Kidney (tissue), 14 donors: ENCODE results near the gene RWDD4. TPM values are rescaled to one million over a fixed set of nuclear protein-coding genes. Genes with fewer than 3 reads are reported as not detected.

Experiments used
- DNase-seq, 5 donors: peaks; one replicate each; pipeline ENCODE4 v3.0.0-alpha.2; 2013 to 2020
- FAIRE-seq: peaks from 2 replicates; lab custom pipeline; 2012; peaks lifted over from hg19 to GRCh38; lab: Jason Lieb, UNC
- H3K27ac ChIP-seq, 2 donors: one replicate each; pipeline ENCODE4 v1.7.0; 2013; ENCODE audit warnings: low read depth in 2 of 2, low read length in 2 of 2, inconsistent platforms in 1 of 2
- H3K27me3 ChIP-seq: one replicate; pipeline ENCODE4 v1.7.1; 2013; ENCODE audit warnings: low read length, inconsistent platforms; ENCODE audit not compliant: control insufficient read depth, insufficient read depth
- H3K36me3 ChIP-seq, 3 donors: one replicate each; pipeline versions ENCODE4 v1.7.0 to v1.7.1; 2013; ENCODE audit warnings: low read length in 3 of 3, control low read depth in 1 of 3, inconsistent platforms in 1 of 3; ENCODE audit not compliant: insufficient read depth in 3 of 3, control insufficient read depth in 2 of 3
- H3K4me1 ChIP-seq, 3 donors: one replicate each; pipeline versions ENCODE4 v1.7.0 to v1.7.1; 2013; ENCODE audit warnings: low read length in 3 of 3, inconsistent platforms in 1 of 3, low read depth in 1 of 3; ENCODE audit not compliant: control insufficient read depth in 2 of 3, insufficient read depth in 2 of 3
- H3K4me3 ChIP-seq, 3 donors: one replicate each; pipeline versions ENCODE4 v1.7.0 to v1.8.1; 2013; ENCODE audit warnings: low read length in 3 of 3, control low read depth in 1 of 3, inconsistent platforms in 1 of 3
- H3K9ac ChIP-seq, 3 donors: one replicate each; pipeline versions ENCODE4 v1.7.0 to v1.7.1; 2013; ENCODE audit warnings: low read length in 3 of 3, control low read depth in 1 of 3, inconsistent platforms in 1 of 3
- H3K9me3 ChIP-seq, 3 donors: one replicate each; pipeline versions ENCODE4 v1.7.0 to v1.7.1; 2013; ENCODE audit warnings: low read length in 3 of 3, control low read depth in 1 of 3, inconsistent platforms in 1 of 3; ENCODE audit not compliant: control insufficient read depth in 2 of 3, insufficient read depth in 1 of 3
- CTCF ChIP-seq: IDR thresholded peaks from 3 replicates; pipeline ENCODE4 v1.5.1; 2012; ENCODE audit warnings: mild to moderate bottlenecking, moderate library complexity, borderline replicate concordance; ENCODE audit not compliant: insufficient read depth; ENCODE audit errors: extremely low read depth
- intact Hi-C: fragments of 100-400 bp; cut with DNase I; formaldehyde crosslinking; loops from one replicate; pipeline ENCODE4 v1.11.1; 2022
- polyA plus RNA-seq: library from polyadenylated mRNA; stranded (reverse); fragments of 350-450 nt; fragmentation: Illumina TruSeq; extraction: RNeasy Lipid Tissue Mini Kit (QIAGEN cat#74804); gene quantifications from one replicate; pipeline ENCODE4 v1.2.3, GENCODE V29; 2014; ENCODE audit warnings: low read depth, low replicate concordance; ENCODE audit not compliant: insufficient read depth
- total RNA-seq: library from RNA; stranded (reverse); fragmentation: NEBNext Ultra II Directional; extraction: Animal tissue kit (Norgen Biotek cat#: 25700); gene quantifications from one replicate; pipeline ENCODE4 v1.2.1, GENCODE V29; 2021
- donor health status: control.
- donor health status: control.
- donor health status: control.
- donor health status: control.
- donor health status: control.
- donor health status: DM: yes; HTN: yes; CAD: no.
- donor health status: Normal renal cell carcinoma (clear cell type).

The RWDD4 gene
- total and polyA plus RNA-seq, 2 donors from 2014 or later, result 17.7 to 19.1 TPM

DNA sequence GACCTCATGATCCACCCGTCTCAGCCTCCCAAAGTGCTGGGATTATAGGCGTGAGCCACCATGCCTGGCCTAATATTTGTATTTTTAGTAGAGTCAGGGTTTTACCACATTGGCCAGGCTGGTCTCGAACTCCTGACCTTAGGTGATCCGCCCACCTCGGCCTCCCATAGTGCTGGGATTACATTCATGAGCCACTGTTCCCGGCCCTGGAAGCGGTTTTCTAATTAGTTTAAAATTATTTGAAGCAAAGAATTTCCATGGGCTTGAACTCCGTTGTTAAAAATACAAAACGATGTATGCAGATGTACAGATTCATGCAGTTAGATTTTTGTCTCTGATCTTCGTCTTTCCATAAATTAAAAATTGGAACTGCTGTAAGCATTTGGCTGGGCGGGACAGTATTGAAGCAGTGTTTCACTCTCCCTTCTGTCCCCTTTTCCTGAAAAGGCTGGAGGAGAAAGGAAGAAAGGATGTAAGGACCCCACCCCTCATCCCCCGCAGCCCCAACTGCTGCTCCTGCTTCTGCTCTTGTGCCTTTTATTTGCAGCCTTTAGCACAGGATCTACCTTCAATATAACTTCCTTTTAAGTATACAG lies 12.1 kb upstream of the RWDD4 start:
- H3K9me3 ChIP-seq, result no peaks in the 10 kb centered on the region
- H3K27ac ChIP-seq, result no peak overlapping the region
- H3K4me1 ChIP-seq, result no peaks in the 10 kb centered on the region
- no peak overlapping the region for H3K4me3 ChIP-seq
- FAIRE-seq (no peak), DNase-seq (no peak)
- no peak overlapping the region for H3K9ac ChIP-seq
- H3K36me3 ChIP-seq, result peaks cover 13 to 38% (median 19%) of the 10 kb centered on the region in 3 donors
- TF ChIP-seq CTCF, result no peak
- intact Hi-C loops, result no loop called here
- no peaks in the 10 kb centered on the region for H3K27me3 ChIP-seq

- Histone ChIP-seq H3K4me3 (no peak overlapping the region), H3K9me3 (no peaks in the 10 kb centered on the region), H3K4me1 (no peaks in the 10 kb centered on the region), H3K27ac (no peak overlapping the region), H3K9ac (no peak overlapping the region), H3K27me3 (no peaks in the 10 kb centered on the region), H3K36me3 (peaks cover 15 to 41% (median 23%) of the 10 kb centered on the region in 3 donors)
- no peak for FAIRE-seq
- no peak for TF ChIP-seq CTCF
- DNase-seq, result no peak
- intact Hi-C loops, result no loop called here
These were observed 11.3 kb upstream of the RWDD4 start for GRCh38 chr4:183670251-183670650.

- peaks cover 15 to 41% (median 23%) of the 10 kb centered on the region in 3 donors for H3K36me3 ChIP-seq
- FAIRE-seq, result no peak
- DNase-seq, result no peak
- H3K4me1 ChIP-seq, result no peaks in the 10 kb centered on the region
- H3K9ac ChIP-seq, result no peak overlapping the region
- intact Hi-C loops, result no loop called here
- no peak overlapping the region for H3K4me3 ChIP-seq
- no peak overlapping the region for H3K27ac ChIP-seq
- TF ChIP-seq CTCF, result no peak
- H3K27me3 ChIP-seq, result no peaks in the 10 kb centered on the region
- no peaks in the 10 kb centered on the region for H3K9me3 ChIP-seq
These were observed 7.1 kb upstream of the RWDD4 start for GRCh38 chr4:183666088-183666487.

DNA sequence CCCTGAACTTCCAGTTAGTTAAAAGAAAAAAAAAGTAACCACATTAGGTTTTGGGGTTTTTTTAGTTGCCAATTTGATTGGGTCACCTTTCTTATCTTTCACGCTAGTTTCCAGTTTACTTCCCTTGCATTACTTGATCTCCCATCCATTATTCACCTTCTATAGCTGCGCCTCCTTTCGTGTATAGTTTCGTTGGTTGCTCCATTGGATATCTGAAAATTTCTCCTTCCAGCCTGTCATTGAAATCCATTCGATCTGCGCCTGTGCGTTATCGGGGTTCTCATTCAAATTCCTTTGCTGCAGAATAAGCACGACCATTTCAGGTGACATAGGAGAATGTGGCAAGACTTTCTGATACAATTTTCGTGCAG lies 872 bp upstream of the RWDD4 start:
- peak in 1 of 5 donors; percentile 23 for DNase-seq
- intact Hi-C loops, result no loop called here
- H3K36me3 ChIP-seq, result peaks cover 0 to 2% (median under 1%) of the 10 kb centered on the region in 3 donors
- no peak overlapping the region for H3K27ac ChIP-seq
- H3K4me3 ChIP-seq, result peak overlapping the region; percentile 95 to 99 (median 96)
- peak overlapping the region; percentile 88 to 99 (median 92) for H3K9ac ChIP-seq
- H3K27me3 ChIP-seq, result no peaks in the 10 kb centered on the region
- peaks cover 2 to 15% (median 2%) of the 10 kb centered on the region in 3 donors for H3K4me1 ChIP-seq
- FAIRE-seq, result no peak
- TF ChIP-seq CTCF, result no peak
- H3K9me3 ChIP-seq, result no peaks in the 10 kb centered on the region
